GM23338 (cell line): Measurements from ENCODE around the gene KIAA0040. TPM values are rescaled to one million over a fixed set of nuclear protein-coding genes. Genes with fewer than 3 reads are reported as not detected.

Experiments used
- ATAC-seq: fragments of 200-7000 bp; cut with Tn5 transposase; 3 replicates; pipeline ENCODE4 v1.9.1; 2020
- DNase-seq: peaks from one replicate; pipeline ENCODE4 v3.0.0-alpha.2; 2015; ENCODE audit warnings: low spot score
- H2AFZ ChIP-seq: fragments of 200-600 bp; sonication (generic); 2 replicates; pipeline ENCODE4 v1.8.0; 2016; ENCODE audit warnings: antibody characterized with exemption, mild to moderate bottlenecking, moderate library complexity
- H3F3A ChIP-seq: fragments of 200-600 bp; sonication (generic); replicated peaks from 2 replicates; pipeline ENCODE4 v1.8.0; 2017; ENCODE audit warnings: antibody characterized with exemption, mixed run types, low read depth
- H3K27ac ChIP-seq: fragments of 200-600 bp; sonication (generic); 2 replicates; pipeline ENCODE4 v1.6.1; 2016; ENCODE audit warnings: low read depth
- H3K27me3 ChIP-seq: fragments of 200-600 bp; sonication (generic); 2 replicates; pipeline ENCODE4 v1.8.0; 2016; ENCODE audit warnings: mild to moderate bottlenecking, mixed run types, moderate library complexity; ENCODE audit not compliant: insufficient read depth
- H3K36me3 ChIP-seq: fragments of 200-600 bp; sonication (generic); 2 replicates; pipeline ENCODE4 v1.8.0; 2016; ENCODE audit warnings: mild to moderate bottlenecking; ENCODE audit not compliant: insufficient read depth
- H3K4me1 ChIP-seq: fragments of 200-600 bp; sonication (generic); 2 replicates; pipeline ENCODE4 v1.8.0; 2016; ENCODE audit warnings: mild to moderate bottlenecking, moderate library complexity; ENCODE audit not compliant: insufficient read depth
- H3K4me2 ChIP-seq: fragments of 200-600 bp; sonication (generic); 2 replicates; pipeline ENCODE4 v1.7.1; 2017; ENCODE audit warnings: mixed run types
- H3K4me3 ChIP-seq: fragments of 200-600 bp; sonication (generic); 2 replicates; pipeline ENCODE4 v1.6.1; 2016; ENCODE audit warnings: mixed run types
- H3K79me2 ChIP-seq: fragments of 200-600 bp; sonication (generic); replicated peaks from 2 replicates; pipeline ENCODE4 v1.8.0; 2017; ENCODE audit warnings: mild to moderate bottlenecking; ENCODE audit not compliant: insufficient read depth
- H3K9me2 ChIP-seq: fragments of 200-600 bp; sonication (generic); 2 replicates; pipeline ENCODE4 v1.8.0; 2017; ENCODE audit not compliant: insufficient read depth
- H4K20me1 ChIP-seq: fragments of 200-600 bp; sonication (generic); replicated peaks from 2 replicates; pipeline ENCODE4 v1.8.0; 2017; ENCODE audit warnings: mild to moderate bottlenecking; ENCODE audit not compliant: insufficient read depth
- H3K27ac Mint-ChIP-seq: 2 replicates; pipeline ENCODE4 v1.8.0; 2020; ENCODE audit warnings: inconsistent platforms, mild to moderate bottlenecking, moderate library complexity, mixed read lengths
- H3K27me3 Mint-ChIP-seq: 3 replicates; pipeline ENCODE4 v1.8.0; 2022; ENCODE audit warnings: low read depth, mild to moderate bottlenecking, moderate library complexity, mixed read lengths, inconsistent platforms; ENCODE audit not compliant: insufficient read depth, poor library complexity
- H3K36me3 Mint-ChIP-seq: 3 replicates; pipeline ENCODE4 v1.8.0; 2021; ENCODE audit warnings: low read depth, mild to moderate bottlenecking, inconsistent platforms, moderate library complexity, mixed read lengths
- H3K4me1 Mint-ChIP-seq: 3 replicates; pipeline ENCODE4 v1.8.0; 2020; ENCODE audit warnings: mild to moderate bottlenecking, inconsistent platforms, mixed read lengths
- H3K4me3 Mint-ChIP-seq: 3 replicates; pipeline ENCODE4 v1.8.0; 2021; ENCODE audit warnings: moderate library complexity, mild to moderate bottlenecking, inconsistent platforms, mixed read lengths
- H3K9me3 Mint-ChIP-seq: 3 replicates; pipeline ENCODE4 v1.8.0; 2020; ENCODE audit warnings: moderate library complexity, mild to moderate bottlenecking, inconsistent platforms, mixed read lengths
- CREB1 ChIP-seq: fragments of 250-450 bp; sonication (Bioruptor Pico); IDR thresholded peaks from 2 replicates; pipeline ENCODE4 v1.5.0; 2020; ENCODE audit warnings: low read depth, mild to moderate bottlenecking, moderate library complexity
- CTCF ChIP-seq, 2 experiments: fragments of 200-600 bp in 1 of 2; sonication (generic) in 1 of 2; conservative IDR thresholded peaks; 2 replicates each; pipeline versions ENCODE4 v1.5.1 to v1.6.1; 2016 to 2017; ENCODE audit warnings: antibody characterized with exemption in 2 of 2, low read depth in 2 of 2, mild to moderate bottlenecking in 2 of 2, moderate library complexity in 1 of 2
- REST ChIP-seq: IDR thresholded peaks from one replicate; pipeline ENCODE4 v1.6.1; 2018; ENCODE audit warnings: antibody characterized with exemption; ENCODE audit not compliant: unreplicated experiment
- ZNF331 ChIP-seq: fragments of 250-450 bp; sonication (Bioruptor Pico); IDR thresholded peaks from 2 replicates; pipeline ENCODE4 v1.5.0; 2020; ENCODE audit warnings: low read depth, mild to moderate bottlenecking, moderate library complexity
- polyA plus RNA-seq: library from polyadenylated mRNA; unstranded; fragments of >200 nt; fragmentation: Nextera tagmentation; extraction: Ambion mirVana; gene quantifications from 2 replicates; pipeline ENCODE4 v1.2.1, GENCODE V29; 2016
- total RNA-seq: library from RNA; depleted of rRNA; stranded (reverse); fragments of >200 nt; shearing (Covaris generic); gene quantifications from 2 replicates; pipeline ENCODE4 v1.2.3, GENCODE V29; 2014

The KIAA0040 gene
- total and polyA plus RNA-seq, 2 experiments from 2014 or later = 7.0 to 11.9 TPM

- Histone ChIP-seq H3K27ac (no peak overlapping the region), H2AFZ (no peak overlapping the region), H3K4me3 (no peak overlapping the region), H3K36me3 (no peaks in the 10 kb centered on the region), H3K27me3 (no peaks in the 10 kb centered on the region), H3K4me2 (no peak overlapping the region), H3K9me2 (no peaks in the 10 kb centered on the region), H4K20me1 (no peaks in the 10 kb centered on the region), H3K79me2 (no peaks in the 10 kb centered on the region), H3K4me1 (no peaks in the 10 kb centered on the region), H3F3A (no peaks in the 10 kb centered on the region)
- Mint-ChIP-seq H3K4me3 (no peak overlapping the region), H3K4me1 (no peaks in the 10 kb centered on the region), H3K36me3 (no peaks in the 10 kb centered on the region; the same call in 2 of the 3 replicates), H3K27me3 (peaks cover 5% of the 10 kb centered on the region), H3K27ac (no peak overlapping the region), H3K9me3 (peaks cover 6% of the 10 kb centered on the region)
- TF ChIP-seq ZNF331 (CRISPR knock-in tag) (no peak), REST (no peak)
- no peak for DNase-seq
- no peak for ATAC-seq
Observed at GRCh38 chr1:175118375-175119367, 73.9 kb downstream of the KIAA0040 start.

GRCh38 chr1:175116903-175117302 lies 75.7 kb downstream of the KIAA0040 start:
- Histone ChIP-seq H3K4me2 (no peak overlapping the region), H2AFZ (peak overlapping the region; percentile 63), H3K9me2 (no peaks in the 10 kb centered on the region), H3F3A (no peaks in the 10 kb centered on the region), H4K20me1 (no peaks in the 10 kb centered on the region), H3K27ac (no peak overlapping the region), H3K4me3 (no peak overlapping the region), H3K79me2 (no peaks in the 10 kb centered on the region), H3K36me3 (no peaks in the 10 kb centered on the region), H3K27me3 (no peaks in the 10 kb centered on the region), H3K4me1 (no peaks in the 10 kb centered on the region)
- no peak overlapping the region for H3K4me3 Mint-ChIP-seq
- no peak overlapping the region for H3K27ac Mint-ChIP-seq
- no peaks in the 10 kb centered on the region for H3K4me1 Mint-ChIP-seq
- TF ChIP-seq CTCF (conservative IDR thresholded peaks at IDR 0.05; ENCODE audit: low read depth in 2 of 2) = peak in 1 of 2 experiments; percentile 21; a peak in 1 of 4 replicates
- TF ChIP-seq CREB1 (CRISPR knock-in tag) = no peak
- no peak for TF ChIP-seq REST
- ATAC-seq (peak; percentile 73), DNase-seq (peak; percentile 37)
- H3K9me3 Mint-ChIP-seq = peaks cover 20% of the 10 kb centered on the region
- H3K27me3 Mint-ChIP-seq = peaks cover 3% of the 10 kb centered on the region
- H3K36me3 Mint-ChIP-seq = peaks cover 6% of the 10 kb centered on the region; the same call in 2 of the 3 replicates
